K562 (cell line): ENCODE results near the gene URAD. TPM values are rescaled to one million over a fixed set of nuclear protein-coding genes. Genes with fewer than 3 reads are reported as not detected.

Experiments
- ATAC-seq: fragments of 200-7000 bp; cut with Tn5 transposase; 3 replicates; pipeline ENCODE4 v1.9.1; 2020; ENCODE audit warnings: moderate library complexity
- BruUV-seq: library from RNA; stranded (reverse); fragments of 400-500 nt; replicated peaks from 2 replicates; lab custom pipeline; 2021; lab: Mats Ljungman, UMichigan
- CTCF ChIA-PET: fragments of 300-600 bp; formaldehyde crosslinking; extraction: SDS; loops from one replicate; lab custom pipeline; 2021; ENCODE audit warnings: low intra/inter-chr PET ratio; lab: Yijun Ruan, JAX
- POLR2A ChIA-PET: fragments of 300-600, 350-650 bp; sonication (Branson Sonifier 250); formaldehyde crosslinking; extraction: SDS; loops from one replicate; lab custom pipeline; 2021; ENCODE audit warnings: antibody characterized with exemption, inconsistent platforms; lab: Yijun Ruan, JAX
- DNase-seq, 4 experiments: peaks; one replicate each; pipeline versions ENCODE4 v3.0.0 to v3.0.0-alpha.2; 2011 to 2018; ENCODE audit warnings: low spot score in 3 of 4, mixed read lengths in 3 of 4; ENCODE audit errors: extremely low read depth in 1 of 4
- FAIRE-seq: peaks from 2 replicates; lab custom pipeline; 2011; peaks lifted over from hg19 to GRCh38; lab: Jason Lieb, UNC
- H2AFZ ChIP-seq: 2 replicates; pipeline ENCODE4 v1.6.0; 2011; ENCODE audit warnings: low read depth, low read length, control low read depth, inconsistent platforms
- H3K27ac ChIP-seq: fragments of 200-600 bp; 3 replicates; pipeline ENCODE4 v1.8.0; 2011; ENCODE audit warnings: low read depth, mild to moderate bottlenecking, control low read depth, inconsistent platforms, low read length, moderate library complexity, mixed read lengths; ENCODE audit errors: extremely low read depth
- H3K27me3 ChIP-seq, 2 experiments: fragments of 300-600 bp in 1 of 2; 2 replicates in 1 of 2; 3 replicates in 1 of 2; pipeline versions ENCODE4 v1.6.0 to v1.8.0; 2011; ENCODE audit warnings: inconsistent platforms in 2 of 2, low read length in 2 of 2, mild to moderate bottlenecking in 1 of 2, mixed read lengths in 1 of 2, moderate library complexity in 1 of 2; ENCODE audit not compliant: control insufficient read depth in 2 of 2, insufficient read depth in 2 of 2
- H3K36me3 ChIP-seq: fragments of 300-600 bp; 3 replicates; pipeline ENCODE4 v1.8.0; 2011; ENCODE audit warnings: mild to moderate bottlenecking, low read length, inconsistent platforms; ENCODE audit not compliant: control insufficient read depth, insufficient read depth
- H3K4me1 ChIP-seq, 2 experiments: fragments of 200-600 bp in 1 of 2; replicated peaks in 1 of 2; 2 replicates in 1 of 2; 3 replicates in 1 of 2; pipeline versions ENCODE4 v1.5.1 to v1.8.0; 2011; ENCODE audit warnings: inconsistent platforms in 2 of 2, low read length in 2 of 2, mild to moderate bottlenecking in 1 of 2, mixed read lengths in 1 of 2, moderate library complexity in 1 of 2; ENCODE audit not compliant: control insufficient read depth in 2 of 2, insufficient read depth in 2 of 2
- H3K4me2 ChIP-seq: 2 replicates; pipeline ENCODE4 v1.6.1; 2011; ENCODE audit warnings: low read length, control low read depth, inconsistent platforms, mixed read lengths; ENCODE audit not compliant: insufficient read depth
- H3K4me3 ChIP-seq: fragments of 200-600 bp; sonication (generic), shearing (Covaris generic); 2 replicates; pipeline ENCODE4 v1.5.1; 2016; ENCODE audit warnings: control low read depth, inconsistent platforms
- H3K79me2 ChIP-seq: fragments of 200-600 bp; 3 replicates; pipeline ENCODE4 v1.8.0; 2011; ENCODE audit warnings: low read length, inconsistent platforms; ENCODE audit not compliant: control insufficient read depth, insufficient read depth
- H3K9ac ChIP-seq, 2 experiments: 2 replicates each; pipeline versions ENCODE4 v1.6.0 to v1.6.1; 2011; ENCODE audit warnings: low read depth in 2 of 2, low read length in 2 of 2, control low read depth in 1 of 2, inconsistent platforms in 1 of 2, mild to moderate bottlenecking in 1 of 2, mixed read lengths in 1 of 2; ENCODE audit not compliant: insufficient read depth in 1 of 2
- H3K9me1 ChIP-seq: one replicate; pipeline ENCODE4 v1.6.0; 2011; ENCODE audit warnings: inconsistent platforms, mild to moderate bottlenecking, low read length, moderate library complexity; ENCODE audit not compliant: control insufficient read depth, insufficient read depth
- H3K9me3 ChIP-seq: replicated peaks from 2 replicates; pipeline ENCODE4 v1.5.1; 2011; ENCODE audit warnings: low read depth, low read length, inconsistent platforms; ENCODE audit not compliant: control insufficient read depth, insufficient read depth
- H4K20me1 ChIP-seq: replicated peaks from 2 replicates; pipeline ENCODE4 v1.6.1; 2011; ENCODE audit warnings: low read length, inconsistent platforms, mixed read lengths; ENCODE audit not compliant: control insufficient read depth, insufficient read depth
- ADNP ChIP-seq: fragments of 200-800 bp; sonication (Bioruptor generic); IDR thresholded peaks from 2 replicates; pipeline ENCODE4 v1.6.1; 2016; ENCODE audit warnings: missing genetic modification characterization, missing compliant biosample characterization
- ARID4B ChIP-seq: sonication (generic); formaldehyde crosslinking; IDR thresholded peaks from 2 replicates; pipeline ENCODE4 v1.8.0; 2022; ENCODE audit warnings: mild to moderate bottlenecking, missing genetic modification reagents
- C11orf30 ChIP-seq: fragments of 450-650 bp; IDR thresholded peaks from 2 replicates; pipeline ENCODE4 v1.6.1; 2016; ENCODE audit warnings: low read depth, mild to moderate bottlenecking
- EP300 ChIP-seq: IDR thresholded peaks from 2 replicates; pipeline ENCODE4 v1.6.1; 2012; ENCODE audit warnings: low read length, improper control_type of control experiment
- LEF1 ChIP-seq: fragments of 450-650 bp; IDR thresholded peaks from 2 replicates; pipeline ENCODE4 v1.6.1; 2016; ENCODE audit warnings: mild to moderate bottlenecking
- POLR2B ChIP-seq: fragments of 450-650 bp; IDR thresholded peaks from 2 replicates; pipeline ENCODE4 v1.6.1; 2018; ENCODE audit warnings: low read depth; ENCODE audit not compliant: partially characterized antibody
- RBFOX2 ChIP-seq: fragments of 200-400 bp; formaldehyde crosslinking; IDR thresholded peaks from 2 replicates; pipeline ENCODE4 v1.6.1; 2017; ENCODE audit warnings: low read depth, mild to moderate bottlenecking, low read length, moderate library complexity
- ZNF175 ChIP-seq: fragments of 200-800 bp; sonication (Bioruptor generic); IDR thresholded peaks from 2 replicates; pipeline ENCODE4 v1.6.1; 2016; ENCODE audit warnings: low read depth, mild to moderate bottlenecking, missing genetic modification characterization, missing compliant biosample characterization
- ZNF239 ChIP-seq: fragments of 250-450 bp; sonication (Bioruptor Pico); IDR thresholded peaks from 2 replicates; pipeline ENCODE4 v1.4.0; 2020; ENCODE audit warnings: mild to moderate bottlenecking
- WGBS: fragments of 100-300 bp; shearing (Covaris generic); methylation state at CpG from one replicate; pipeline ENCODE4 v1.1.6; 2016; ENCODE audit warnings: low coverage, mixed read lengths; ENCODE audit not compliant: insufficient coverage; ENCODE audit errors: missing lambda C conversion rate; 5-methylcytosine and 5-hydroxymethylcytosine counted together
- in situ Hi-C: fragments of 300-500 bp; cut with MboI; formaldehyde crosslinking; loops from 4 replicates; pipeline ENCODE4 v1.15.0; 2018; ENCODE audit warnings: inconsistent platforms, mixed read lengths
- intact Hi-C: fragments of 100-400 bp; cut with micrococcal nuclease; formaldehyde crosslinking; loops from 2 replicates; pipeline ENCODE4 v1.14.2; 2022
- polyA plus RNA-seq, 8 experiments: library from polyadenylated mRNA; depleted of rRNA in 4 of 8; stranded (reverse) in 5 of 8; unstranded in 3 of 8; fragments of >200 nt; fragmentation: Nextera tagmentation in 2 of 8; fragmentation: Illumina TruSeq in 1 of 8; extraction: Ambion mirVana in 2 of 8; extraction: Trizol in 1 of 8; gene quantifications; 2 replicates each; pipeline versions ENCODE4 v1.2.1 to v1.2.3, GENCODE V29; 2011 to 2014; ENCODE audit warnings: inconsistent platforms in 1 of 8, missing spikeins in 1 of 8
- total RNA-seq, 7 experiments: library from RNA; depleted of rRNA in 6 of 7; stranded (reverse); fragments of >200 nt in 6 of 7; fragmentation: Illumina TruSeq in 2 of 7; extraction: Trizol in 2 of 7; gene quantifications; 2 replicates each; pipeline versions ENCODE4 v1.2.1 to v1.2.3, GENCODE V29; 2011 to 2021; ENCODE audit warnings: low replicate concordance in 1 of 7
- TF ChIP-seq, protein P1 (sequence below): fragments of 450-650 bp; IDR thresholded peaks from 2 replicates; pipeline ENCODE4 v1.6.1; 2017; ENCODE audit warnings: antibody characterized with exemption
- TF ChIP-seq, protein P2 (sequence below): fragments of 250-450 bp; sonication (Bioruptor Pico); IDR thresholded peaks from 2 replicates; pipeline ENCODE4 v1.8.0; 2022; ENCODE audit warnings: inconsistent platforms
- TF ChIP-seq, protein P3 (sequence below): fragments of 450-650 bp; IDR thresholded peaks from 2 replicates; pipeline ENCODE4 v1.6.1; 2018; ENCODE audit warnings: mild to moderate bottlenecking, low read depth; ENCODE audit not compliant: partially characterized antibody

URAD gene
- total and polyA plus RNA-seq, 9 of the 15 experiments (the other 6 are each of a cell fraction or from before 2014, with no cell fraction given): not detected

DNA sequence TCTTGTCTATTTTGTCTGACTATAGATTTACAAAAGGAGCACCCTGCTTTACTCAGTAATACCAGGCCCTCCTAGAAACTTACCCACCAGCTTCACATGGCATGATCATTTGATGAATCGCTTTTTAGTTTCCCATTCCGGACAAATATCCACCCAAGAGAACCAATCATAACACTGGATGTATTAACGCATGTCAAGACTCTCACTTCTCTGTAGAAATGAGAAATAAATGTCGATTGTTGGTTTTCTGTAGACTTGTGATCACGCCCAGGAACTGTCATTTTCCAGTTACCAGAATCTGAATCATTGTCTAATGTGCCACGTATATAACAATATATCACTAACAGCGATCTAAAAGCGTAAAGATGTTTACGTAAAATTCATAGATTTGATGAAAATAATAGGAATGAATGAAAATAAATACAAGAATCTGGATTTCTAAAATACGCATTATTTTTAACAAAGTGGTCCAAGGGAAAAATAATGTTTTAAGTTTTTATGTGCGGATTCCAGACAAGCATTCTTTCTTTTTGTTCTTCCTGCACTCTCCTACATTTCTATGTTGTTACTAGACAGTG is 33.4 kb downstream of the URAD start:
- in situ Hi-C loops: loop anchor here (25.0 kb wide), 1 partner anchor 443 kb away; no protein-coding TSS in a partner anchor
- TF ChIP-seq RBFOX2 (no peak), ZNF175 (CRISPR knock-in tag) (no peak), ADNP (no peak), ZNF239 (CRISPR knock-in tag) (no peak), ARID4B (CRISPR knock-in tag) (no peak), EP300 (no peak), POLR2B (no peak), C11orf30 (no peak), LEF1 (no peak)
- TF ChIP-seq, protein P1, sequence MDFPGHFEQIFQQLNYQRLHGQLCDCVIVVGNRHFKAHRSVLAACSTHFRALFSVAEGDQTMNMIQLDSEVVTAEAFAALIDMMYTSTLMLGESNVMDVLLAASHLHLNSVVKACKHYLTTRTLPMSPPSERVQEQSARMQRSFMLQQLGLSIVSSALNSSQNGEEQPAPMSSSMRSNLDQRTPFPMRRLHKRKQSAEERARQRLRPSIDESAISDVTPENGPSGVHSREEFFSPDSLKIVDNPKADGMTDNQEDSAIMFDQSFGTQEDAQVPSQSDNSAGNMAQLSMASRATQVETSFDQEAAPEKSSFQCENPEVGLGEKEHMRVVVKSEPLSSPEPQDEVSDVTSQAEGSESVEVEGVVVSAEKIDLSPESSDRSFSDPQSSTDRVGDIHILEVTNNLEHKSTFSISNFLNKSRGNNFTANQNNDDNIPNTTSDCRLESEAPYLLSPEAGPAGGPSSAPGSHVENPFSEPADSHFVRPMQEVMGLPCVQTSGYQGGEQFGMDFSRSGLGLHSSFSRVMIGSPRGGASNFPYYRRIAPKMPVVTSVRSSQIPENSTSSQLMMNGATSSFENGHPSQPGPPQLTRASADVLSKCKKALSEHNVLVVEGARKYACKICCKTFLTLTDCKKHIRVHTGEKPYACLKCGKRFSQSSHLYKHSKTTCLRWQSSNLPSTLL: no peak
- TF ChIP-seq, protein P2, sequence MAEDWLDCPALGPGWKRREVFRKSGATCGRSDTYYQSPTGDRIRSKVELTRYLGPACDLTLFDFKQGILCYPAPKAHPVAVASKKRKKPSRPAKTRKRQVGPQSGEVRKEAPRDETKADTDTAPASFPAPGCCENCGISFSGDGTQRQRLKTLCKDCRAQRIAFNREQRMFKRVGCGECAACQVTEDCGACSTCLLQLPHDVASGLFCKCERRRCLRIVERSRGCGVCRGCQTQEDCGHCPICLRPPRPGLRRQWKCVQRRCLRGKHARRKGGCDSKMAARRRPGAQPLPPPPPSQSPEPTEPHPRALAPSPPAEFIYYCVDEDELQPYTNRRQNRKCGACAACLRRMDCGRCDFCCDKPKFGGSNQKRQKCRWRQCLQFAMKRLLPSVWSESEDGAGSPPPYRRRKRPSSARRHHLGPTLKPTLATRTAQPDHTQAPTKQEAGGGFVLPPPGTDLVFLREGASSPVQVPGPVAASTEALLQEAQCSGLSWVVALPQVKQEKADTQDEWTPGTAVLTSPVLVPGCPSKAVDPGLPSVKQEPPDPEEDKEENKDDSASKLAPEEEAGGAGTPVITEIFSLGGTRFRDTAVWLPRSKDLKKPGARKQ (CRISPR knock-in tag): no peak
- TF ChIP-seq, protein P3, sequence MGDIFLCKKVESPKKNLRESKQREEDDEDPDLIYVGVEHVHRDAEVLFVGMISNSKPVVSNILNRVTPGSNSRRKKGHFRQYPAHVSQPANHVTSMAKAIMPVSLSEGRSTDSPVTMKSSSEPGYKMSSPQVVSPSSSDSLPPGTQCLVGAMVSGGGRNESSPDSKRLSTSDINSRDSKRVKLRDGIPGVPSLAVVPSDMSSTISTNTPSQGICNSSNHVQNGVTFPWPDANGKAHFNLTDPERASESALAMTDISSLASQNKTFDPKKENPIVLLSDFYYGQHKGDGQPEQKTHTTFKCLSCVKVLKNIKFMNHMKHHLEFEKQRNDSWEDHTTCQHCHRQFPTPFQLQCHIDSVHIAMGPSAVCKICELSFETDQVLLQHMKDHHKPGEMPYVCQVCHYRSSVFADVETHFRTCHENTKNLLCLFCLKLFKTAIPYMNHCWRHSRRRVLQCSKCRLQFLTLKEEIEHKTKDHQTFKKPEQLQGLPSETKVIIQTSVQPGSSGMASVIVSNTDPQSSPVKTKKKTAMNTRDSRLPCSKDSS: no peak

More for the DNA sequence above, 33.4 kb downstream of the URAD start:
- ChIA-PET POLR2A (no interaction called here), CTCF (no interaction called here)
- BruUV-seq: no TSS peak
- peaks cover 0 to 14% of the 10 kb centered on the region in 2 experiments; a peak in 2 of 5 replicates for H3K4me1 ChIP-seq
- intact Hi-C loops: no loop called here
- DNase-seq: no peak
- no peak overlapping the region for H3K4me3 ChIP-seq
- H3K36me3 ChIP-seq: no peaks in the 10 kb centered on the region
- ATAC-seq: no peak
- 7% methylated on average over 11 of the region's 11 CpGs for WGBS
- H3K79me2 ChIP-seq: no peaks in the 10 kb centered on the region
- H3K27ac ChIP-seq: no peak overlapping the region
- H3K27me3 ChIP-seq: peaks cover 2 to 10% of the 10 kb centered on the region in 2 experiments; a peak in 1 of 5 replicates
- H3K9me1 ChIP-seq: no peaks in the 10 kb centered on the region
- H3K9me3 ChIP-seq: no peaks in the 10 kb centered on the region
- no peak overlapping the region for H3K9ac ChIP-seq
- no peak overlapping the region for H3K4me2 ChIP-seq
- no peaks in the 10 kb centered on the region for H4K20me1 ChIP-seq
- no peak overlapping the region for H2AFZ ChIP-seq
- FAIRE-seq: no peak
